ENCODE data around the gene PTN. TPM values are rescaled to one million over a fixed set of nuclear protein-coding genes. Genes with fewer than 3 reads are reported as not detected.

PTN gene
- polyA plus RNA-seq, 3 donors: not detected

GRCh38 chr7:137276189-137276588, 67.3 kb downstream of the PTN start:
- H3K9me3 ChIP-seq (replicated peaks in 1 of 2; ENCODE audit: control insufficient read depth in 1 of 2, insufficient read depth in 1 of 2, low read length in 2 of 2): peaks cover 0 to 4% of the 10 kb centered on the region in 2 donors
- DNase-seq: no peak
- H3K4me2 ChIP-seq (replicated peaks; ENCODE audit: extremely low read depth, low read length, poor library complexity, severe bottlenecking): no peak overlapping the region
- no peaks in the 10 kb centered on the region for H3K79me2 ChIP-seq (ENCODE audit: insufficient read depth, low read length)
- intact Hi-C loops (cut with micrococcal nuclease): no loop called here
- 100% methylated on average over 1 of the region's 5 CpGs for WGBS (ENCODE audit: insufficient coverage)
- no peaks in the 10 kb centered on the region for H3K27me3 ChIP-seq (ENCODE audit: control insufficient read depth in 2 of 2, insufficient read depth in 2 of 2, low read length in 2 of 2)
- Mint-ChIP-seq H3K9me3 (peaks cover 0 to 9% (median 2%) of the 10 kb centered on the region in 7 donors), H3K4me1 (no peaks in the 10 kb centered on the region), H3K4me3 (no peak overlapping the region), H3K27me3 (ENCODE audit: low read depth in 3 of 3) (no peaks in the 10 kb centered on the region), H3K36me3 (no peaks in the 10 kb centered on the region), H3K27ac (no peak overlapping the region)
- H3K4me1 ChIP-seq (ENCODE audit: control insufficient read depth in 1 of 2, insufficient read depth in 2 of 2, low read length in 2 of 2): no peaks in the 10 kb centered on the region
- no peaks in the 10 kb centered on the region for H3K36me3 ChIP-seq (replicated peaks in 1 of 2; ENCODE audit: control insufficient read depth in 1 of 2, insufficient read depth in 2 of 2, low read length in 2 of 2)
- TF ChIP-seq, protein P1, sequence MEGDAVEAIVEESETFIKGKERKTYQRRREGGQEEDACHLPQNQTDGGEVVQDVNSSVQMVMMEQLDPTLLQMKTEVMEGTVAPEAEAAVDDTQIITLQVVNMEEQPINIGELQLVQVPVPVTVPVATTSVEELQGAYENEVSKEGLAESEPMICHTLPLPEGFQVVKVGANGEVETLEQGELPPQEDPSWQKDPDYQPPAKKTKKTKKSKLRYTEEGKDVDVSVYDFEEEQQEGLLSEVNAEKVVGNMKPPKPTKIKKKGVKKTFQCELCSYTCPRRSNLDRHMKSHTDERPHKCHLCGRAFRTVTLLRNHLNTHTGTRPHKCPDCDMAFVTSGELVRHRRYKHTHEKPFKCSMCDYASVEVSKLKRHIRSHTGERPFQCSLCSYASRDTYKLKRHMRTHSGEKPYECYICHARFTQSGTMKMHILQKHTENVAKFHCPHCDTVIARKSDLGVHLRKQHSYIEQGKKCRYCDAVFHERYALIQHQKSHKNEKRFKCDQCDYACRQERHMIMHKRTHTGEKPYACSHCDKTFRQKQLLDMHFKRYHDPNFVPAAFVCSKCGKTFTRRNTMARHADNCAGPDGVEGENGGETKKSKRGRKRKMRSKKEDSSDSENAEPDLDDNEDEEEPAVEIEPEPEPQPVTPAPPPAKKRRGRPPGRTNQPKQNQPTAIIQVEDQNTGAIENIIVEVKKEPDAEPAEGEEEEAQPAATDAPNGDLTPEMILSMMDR (IDR thresholded peaks at IDR 0.05): no peak
- H3K9ac ChIP-seq (ENCODE audit: insufficient read depth, low read length, poor library complexity, severe bottlenecking): no peak overlapping the region
- H3K4me3 ChIP-seq (replicated peaks in 1 of 3; ENCODE audit: low read depth in 2 of 3, low read length in 3 of 3): no peak overlapping the region
- no peak overlapping the region for H3K27ac ChIP-seq (ENCODE audit: low read depth in 1 of 2, low read length in 2 of 2)
- no peak overlapping the region for H2AFZ ChIP-seq (ENCODE audit: insufficient read depth, low read depth, low read length, poor library complexity, severe bottlenecking)
- H4K20me1 ChIP-seq (ENCODE audit: insufficient read depth, low read length): no peaks in the 10 kb centered on the region

GRCh38 chr7:137272249-137272648, 71.3 kb downstream of the PTN start:
- Histone ChIP-seq H3K4me1 (ENCODE audit: control insufficient read depth in 1 of 2, insufficient read depth in 2 of 2, low read length in 2 of 2) (no peaks in the 10 kb centered on the region), H3K9ac (ENCODE audit: insufficient read depth, low read length, poor library complexity, severe bottlenecking) (no peak overlapping the region), H3K4me2 (replicated peaks; ENCODE audit: extremely low read depth, low read length, poor library complexity, severe bottlenecking) (no peak overlapping the region), H3K9me3 (replicated peaks in 1 of 2; ENCODE audit: control insufficient read depth in 1 of 2, insufficient read depth in 1 of 2, low read length in 2 of 2) (peaks cover 8 to 12% of the 10 kb centered on the region in 2 donors), H2AFZ (ENCODE audit: insufficient read depth, low read depth, low read length, poor library complexity, severe bottlenecking) (no peak overlapping the region), H3K27me3 (ENCODE audit: control insufficient read depth in 2 of 2, insufficient read depth in 2 of 2, low read length in 2 of 2) (no peaks in the 10 kb centered on the region), H3K27ac (ENCODE audit: low read depth in 1 of 2, low read length in 2 of 2) (no peak overlapping the region), H3K79me2 (ENCODE audit: insufficient read depth, low read length) (no peaks in the 10 kb centered on the region), H3K4me3 (replicated peaks in 1 of 3; ENCODE audit: low read depth in 2 of 3, low read length in 3 of 3) (no peak overlapping the region), H3K36me3 (replicated peaks in 1 of 2; ENCODE audit: control insufficient read depth in 1 of 2, insufficient read depth in 2 of 2, low read length in 2 of 2) (no peaks in the 10 kb centered on the region), H4K20me1 (ENCODE audit: insufficient read depth, low read length) (no peaks in the 10 kb centered on the region)
- H3K27ac Mint-ChIP-seq: no peak overlapping the region
- intact Hi-C loops (cut with micrococcal nuclease): no loop called here
- no peaks in the 10 kb centered on the region for H3K4me1 Mint-ChIP-seq
- peaks cover 2 to 11% (median 6%) of the 10 kb centered on the region in 7 donors for H3K9me3 Mint-ChIP-seq
- no peak for DNase-seq
- no peak overlapping the region for H3K4me3 Mint-ChIP-seq
- H3K36me3 Mint-ChIP-seq: no peaks in the 10 kb centered on the region
- peaks cover 0 to 2% (median 0%) of the 10 kb centered on the region in 3 donors for H3K27me3 Mint-ChIP-seq (ENCODE audit: low read depth in 3 of 3)
- TF ChIP-seq, protein P1 (IDR thresholded peaks at IDR 0.05): no peak
- WGBS (ENCODE audit: insufficient coverage): 100% methylated on average over 1 of the region's 5 CpGs

Measured in CD14-positive monocyte (primary cell).